GM21528 (cell line): ENCODE results near the gene MEF2C.

Source experiments
- ATAC-seq: cut with Tn5 transposase; IDR thresholded peaks from one replicate; pipeline ENCODE4 v1.9.1; 2021; ENCODE audit warnings: mild to moderate bottlenecking, moderate library complexity; ENCODE audit not compliant: unreplicated experiment, low FRiP score

MEF2C gene

DNA sequence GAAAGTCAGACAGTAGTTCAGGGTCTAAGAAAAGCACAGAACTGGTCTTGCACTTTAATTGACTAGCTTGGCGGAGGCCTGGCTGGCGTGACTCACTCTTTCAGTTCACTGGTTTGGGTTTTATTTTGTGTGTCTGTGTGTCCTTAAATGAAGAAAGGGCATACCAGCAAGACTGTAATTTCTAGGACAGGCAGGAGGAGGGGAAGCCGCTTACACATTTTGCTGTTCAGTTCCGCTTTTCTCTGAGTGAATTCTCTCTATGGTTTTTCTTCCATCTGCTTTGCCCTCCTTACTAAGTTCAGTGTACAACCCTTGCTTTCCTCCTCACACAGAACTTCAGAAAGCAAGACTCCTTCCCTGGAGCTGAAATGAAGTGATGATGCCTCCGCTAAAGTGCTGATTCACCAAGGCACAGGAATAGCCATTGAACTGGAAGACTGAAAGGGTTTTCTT, 150.8 kb downstream of the MEF2C start:
- peak; percentile 52 for ATAC-seq

DNA sequence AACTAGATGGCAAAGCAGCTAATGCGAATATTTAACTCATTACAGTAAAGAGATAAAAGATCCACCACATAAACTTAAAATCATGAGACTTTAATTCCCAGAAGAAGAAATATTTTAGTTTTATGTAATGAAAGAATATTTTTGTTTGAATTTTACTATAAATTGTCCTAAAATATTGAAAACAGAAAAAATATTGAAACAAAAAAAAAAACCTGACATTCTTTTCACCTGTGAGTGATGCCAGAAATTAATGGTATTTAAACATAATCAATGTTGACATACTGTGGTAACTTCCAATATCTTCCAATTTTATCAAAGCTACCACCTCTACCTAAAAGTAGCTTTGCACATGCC, 153.2 kb downstream of the MEF2C start:
- ATAC-seq, result no peak

DNA sequence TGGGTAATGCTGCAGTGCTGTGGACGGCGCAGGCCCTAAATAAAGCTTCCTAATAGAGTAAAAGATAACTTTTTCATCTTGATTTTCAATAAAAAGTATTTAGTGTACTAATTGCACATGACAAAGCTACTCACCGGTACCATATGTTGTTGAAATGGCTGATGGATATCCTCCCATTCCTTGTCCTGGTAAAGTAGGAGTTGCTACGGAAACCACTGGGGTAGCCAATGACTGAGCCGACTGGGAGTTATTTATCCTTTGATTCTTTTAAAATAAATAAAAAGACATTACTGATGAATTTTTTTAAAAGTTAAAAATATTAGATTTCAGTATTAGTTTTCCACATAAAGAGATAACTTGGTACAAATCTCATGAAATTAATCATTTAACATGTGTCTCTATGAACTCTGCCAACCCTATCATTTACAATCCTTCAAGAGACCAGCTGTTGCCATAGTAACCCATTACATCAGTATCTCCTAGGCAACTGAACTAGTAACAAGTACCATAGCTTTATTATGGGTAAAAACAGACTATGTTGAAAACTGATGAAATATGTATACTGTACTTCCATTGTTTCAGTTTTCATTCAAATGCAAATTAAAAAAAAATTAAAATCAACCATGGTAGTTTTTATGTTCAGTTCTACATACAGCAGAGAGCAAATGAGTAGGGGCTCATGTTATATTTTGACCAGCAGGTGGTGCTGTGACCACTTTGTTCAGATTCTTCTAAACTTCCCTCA, 153.7 kb downstream of the MEF2C start:
- ATAC-seq, result peak; percentile 35

DNA sequence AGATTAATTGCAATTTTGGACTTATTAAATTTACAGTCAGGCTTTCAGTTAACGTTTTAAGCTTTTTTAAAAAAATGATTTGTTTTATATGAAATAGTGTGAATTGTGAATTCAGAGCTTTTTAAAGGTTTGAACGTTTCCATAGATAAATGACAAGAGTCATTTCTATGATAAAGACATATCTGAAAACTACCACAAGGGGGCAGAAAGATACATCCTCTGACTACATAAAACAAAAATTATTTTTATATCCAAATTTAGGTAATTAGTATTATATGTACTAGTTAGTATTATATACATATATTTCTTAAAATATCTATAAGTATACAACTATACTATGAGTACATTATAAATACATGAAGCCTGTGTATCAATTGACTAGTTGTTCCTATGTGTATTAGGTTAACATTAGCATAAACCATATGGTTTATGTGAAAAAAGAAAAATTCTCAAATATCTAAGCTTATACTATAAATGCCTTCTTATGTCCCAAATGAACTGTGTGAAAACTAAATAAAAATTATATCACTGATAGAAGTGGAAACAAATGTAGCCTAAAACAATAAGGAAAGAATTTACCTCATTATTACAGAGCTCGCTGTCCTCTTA, 155.2 kb downstream of the MEF2C start:
- no peak for ATAC-seq

DNA sequence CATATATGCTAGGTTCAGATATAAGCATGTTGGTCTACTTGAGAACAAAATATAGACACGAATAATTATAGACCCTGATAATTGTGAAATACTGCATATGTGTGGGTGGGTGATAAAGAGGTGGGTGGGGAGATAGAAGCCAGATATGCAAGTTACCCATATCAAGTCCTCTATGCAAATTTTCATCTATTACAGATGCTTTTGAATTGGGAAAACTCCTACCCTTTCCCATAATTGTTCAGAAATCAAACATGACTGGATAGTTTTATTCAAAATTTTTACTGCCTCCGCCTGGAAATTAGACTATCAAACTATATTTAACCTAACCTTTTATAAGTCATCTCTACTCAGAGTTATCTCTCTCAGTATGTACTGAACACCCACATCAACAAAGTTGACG, 157.5 kb downstream of the MEF2C start:
- ATAC-seq, result no peak

DNA sequence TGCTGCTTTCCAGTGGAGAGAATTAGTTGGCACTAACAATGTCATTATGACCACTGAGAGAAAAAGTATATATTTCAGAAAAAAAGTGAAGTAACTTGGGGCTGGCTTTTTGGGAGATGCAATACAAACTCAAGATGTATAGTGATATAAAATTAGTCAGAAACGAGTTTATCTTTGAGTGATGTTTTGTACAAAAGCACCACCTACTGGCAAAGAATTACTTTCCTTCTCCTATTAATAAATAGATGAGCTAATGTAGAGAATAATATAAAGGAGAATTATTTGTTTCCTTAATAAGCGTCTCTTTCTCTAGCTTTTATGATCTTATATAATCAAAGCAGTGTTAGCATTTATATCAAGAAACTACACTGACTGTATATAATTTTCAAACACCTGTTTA, 158.8 kb downstream of the MEF2C start:
- ATAC-seq, result no peak

DNA sequence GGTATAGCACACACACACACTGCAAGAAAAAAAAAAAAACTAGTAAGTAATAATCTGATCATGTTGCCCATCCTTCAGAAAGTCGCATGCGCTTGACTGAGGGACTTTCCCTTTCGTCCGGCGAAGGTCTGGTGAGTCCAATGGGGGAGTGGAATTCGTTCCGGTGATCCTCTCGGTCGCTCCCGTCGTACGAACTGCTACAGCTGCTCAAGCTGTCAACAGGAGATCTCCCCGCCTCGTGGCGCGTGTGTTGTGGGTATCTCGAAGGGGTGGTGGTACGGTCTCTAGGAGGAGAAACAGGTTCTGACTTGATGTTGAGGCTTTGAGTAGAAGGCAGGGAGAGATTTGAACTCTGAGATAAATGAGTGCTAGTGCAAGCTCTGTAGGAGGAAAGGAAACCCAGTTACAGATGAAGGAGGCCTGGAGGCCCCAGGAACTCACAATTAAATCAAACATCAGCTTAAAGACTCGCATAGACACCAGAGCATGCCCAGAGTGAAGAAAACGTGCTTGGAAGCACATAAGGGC, 160.4 kb downstream of the MEF2C start:
- no peak for ATAC-seq

DNA sequence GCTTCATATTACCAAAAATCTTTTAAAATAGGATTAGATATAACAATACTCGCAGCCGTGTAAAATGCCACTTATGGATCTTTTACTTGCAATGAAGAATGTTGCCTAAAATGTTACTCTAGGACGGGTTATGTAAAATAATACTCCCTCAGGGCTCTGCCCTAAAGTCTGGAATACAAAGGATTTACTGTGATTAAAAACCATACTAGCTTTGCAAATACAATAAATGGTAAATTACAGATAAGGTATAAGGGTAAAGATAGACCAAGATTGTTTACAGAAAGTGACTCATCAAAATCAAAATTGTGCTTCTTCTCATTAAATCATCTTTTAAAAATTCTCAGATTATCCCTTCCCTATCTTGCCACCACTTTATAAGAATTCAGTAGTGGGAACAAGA, 163.6 kb downstream of the MEF2C start:
- no peak for ATAC-seq

DNA sequence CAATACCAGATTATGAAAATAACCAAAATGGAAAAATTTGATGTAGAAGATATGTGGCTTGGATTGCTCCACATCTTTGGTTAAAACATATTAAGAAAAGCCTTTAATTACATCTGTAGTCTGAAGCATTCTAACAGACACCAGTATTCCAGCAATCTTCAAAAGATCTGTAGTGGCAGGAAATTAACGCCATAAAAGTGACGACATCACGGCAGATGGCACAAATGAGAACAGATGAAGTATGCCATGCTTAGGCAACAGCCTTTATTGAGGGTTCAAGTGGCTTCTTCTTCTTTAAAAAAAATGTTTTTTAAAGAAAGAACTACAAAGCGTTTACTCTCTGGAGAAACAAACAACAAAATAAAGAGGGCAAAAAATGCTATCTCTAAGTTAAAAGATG, 164.2 kb downstream of the MEF2C start:
- no peak for ATAC-seq

DNA sequence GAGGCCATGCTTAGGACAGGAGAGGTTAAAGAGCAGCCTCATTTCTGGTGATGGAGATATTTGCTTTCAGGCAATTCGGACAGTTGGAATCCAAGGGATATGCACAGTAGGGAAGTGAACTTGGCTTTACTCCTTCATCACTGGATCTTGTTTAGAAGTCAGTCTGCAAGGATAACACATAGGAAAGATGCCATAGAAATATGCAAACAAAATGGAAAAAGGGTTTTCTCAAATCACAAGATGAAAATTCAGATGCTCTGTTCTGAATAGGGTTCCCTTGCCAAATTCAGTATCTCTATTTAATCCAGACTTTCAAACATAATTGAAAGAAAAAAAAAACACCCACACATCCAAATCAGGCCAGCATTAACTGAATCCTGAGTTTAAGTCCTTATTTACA, 166.9 kb downstream of the MEF2C start:
- ATAC-seq, result no peak

DNA sequence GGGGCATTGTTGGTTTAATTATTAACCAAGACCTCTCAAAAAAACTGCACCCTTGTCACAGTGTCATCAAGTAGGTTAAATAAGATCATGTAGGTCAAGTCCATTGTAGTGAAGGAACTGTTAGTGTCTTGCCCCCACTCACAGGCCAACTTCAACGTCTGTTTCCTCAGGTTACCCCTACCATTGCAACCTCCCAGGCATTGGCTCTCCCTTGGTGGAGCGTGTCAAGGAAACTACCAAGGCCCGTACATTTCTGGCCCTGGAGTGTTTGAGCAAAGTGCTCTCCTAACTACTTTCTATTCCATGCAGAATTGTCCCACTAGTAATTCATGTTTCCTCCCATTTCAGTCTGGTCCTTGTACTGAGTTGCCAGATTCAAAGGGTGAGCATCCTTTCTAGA, 167.5 kb downstream of the MEF2C start:
- no peak for ATAC-seq

DNA sequence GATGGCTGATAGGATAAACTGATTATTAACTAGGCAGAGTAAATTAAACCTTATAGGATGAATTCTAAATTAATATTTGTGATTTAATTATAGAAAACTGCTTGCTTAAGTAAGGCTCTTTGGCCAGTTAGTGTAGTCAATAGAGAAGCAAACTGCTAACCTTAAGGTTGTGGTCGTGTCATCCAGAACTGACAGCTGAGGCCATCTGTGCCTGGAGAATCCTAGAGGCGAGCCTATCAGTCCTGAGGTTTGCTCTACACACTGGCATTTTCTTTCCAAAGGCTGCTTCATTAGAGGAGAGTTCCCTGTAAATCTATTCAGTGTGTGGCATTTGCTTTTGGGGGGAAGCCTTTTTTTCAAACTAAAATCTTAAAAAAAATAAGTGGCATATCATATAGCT, 169.2 kb downstream of the MEF2C start:
- no peak for ATAC-seq

DNA sequence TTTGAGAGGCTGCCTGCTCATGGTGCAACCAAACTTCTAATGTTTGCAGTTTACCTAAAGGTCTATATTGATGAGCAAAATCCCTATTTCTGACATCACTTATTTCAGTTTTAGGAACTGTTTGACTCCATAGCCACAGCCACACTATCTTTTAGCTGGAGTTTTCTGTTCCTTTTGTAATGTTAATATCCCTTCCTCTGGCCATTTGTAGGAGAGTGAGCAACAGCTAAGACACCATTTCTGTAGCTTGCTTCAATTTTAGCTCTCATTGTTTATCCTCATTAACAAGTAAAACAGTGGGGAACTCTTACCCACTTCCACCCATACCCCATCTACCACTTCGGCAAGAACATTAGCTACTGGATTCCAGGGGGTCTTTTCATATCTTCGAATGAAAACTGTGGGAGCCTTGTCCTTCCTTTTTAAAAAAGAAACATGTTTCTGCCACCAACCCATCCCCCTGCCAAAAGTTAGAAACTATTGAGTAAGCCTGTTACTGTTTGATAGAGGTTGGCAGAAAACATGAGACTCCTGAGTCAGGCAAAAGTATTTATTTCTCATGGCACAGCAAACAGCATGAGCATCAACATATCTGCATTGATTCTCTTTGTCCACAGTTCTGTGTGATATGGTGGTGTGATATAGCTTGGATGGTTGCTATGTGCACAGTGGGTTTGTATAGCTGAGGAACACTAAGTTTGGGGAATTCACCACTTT, 174.1 kb downstream of the MEF2C start:
- no peak for ATAC-seq

DNA sequence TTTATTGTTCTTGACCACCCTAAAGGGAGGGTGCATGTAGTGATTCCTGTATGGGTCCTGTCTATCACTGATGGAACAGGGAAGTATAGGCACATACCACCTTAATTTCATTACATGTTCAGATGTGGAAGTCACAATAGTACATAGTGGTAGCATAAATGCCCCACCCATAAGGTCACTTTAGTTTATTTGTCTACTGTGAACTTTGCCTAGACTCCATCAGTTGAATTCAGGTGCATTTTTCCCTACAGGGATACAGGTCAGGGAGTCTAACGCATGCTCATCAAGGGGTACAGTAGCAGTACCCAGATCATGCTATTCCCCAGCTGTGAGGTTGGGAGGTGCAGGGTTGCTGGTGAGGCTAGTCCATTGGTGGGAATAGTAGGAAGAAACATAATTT, 175.0 kb downstream of the MEF2C start:
- ATAC-seq, result no peak

DNA sequence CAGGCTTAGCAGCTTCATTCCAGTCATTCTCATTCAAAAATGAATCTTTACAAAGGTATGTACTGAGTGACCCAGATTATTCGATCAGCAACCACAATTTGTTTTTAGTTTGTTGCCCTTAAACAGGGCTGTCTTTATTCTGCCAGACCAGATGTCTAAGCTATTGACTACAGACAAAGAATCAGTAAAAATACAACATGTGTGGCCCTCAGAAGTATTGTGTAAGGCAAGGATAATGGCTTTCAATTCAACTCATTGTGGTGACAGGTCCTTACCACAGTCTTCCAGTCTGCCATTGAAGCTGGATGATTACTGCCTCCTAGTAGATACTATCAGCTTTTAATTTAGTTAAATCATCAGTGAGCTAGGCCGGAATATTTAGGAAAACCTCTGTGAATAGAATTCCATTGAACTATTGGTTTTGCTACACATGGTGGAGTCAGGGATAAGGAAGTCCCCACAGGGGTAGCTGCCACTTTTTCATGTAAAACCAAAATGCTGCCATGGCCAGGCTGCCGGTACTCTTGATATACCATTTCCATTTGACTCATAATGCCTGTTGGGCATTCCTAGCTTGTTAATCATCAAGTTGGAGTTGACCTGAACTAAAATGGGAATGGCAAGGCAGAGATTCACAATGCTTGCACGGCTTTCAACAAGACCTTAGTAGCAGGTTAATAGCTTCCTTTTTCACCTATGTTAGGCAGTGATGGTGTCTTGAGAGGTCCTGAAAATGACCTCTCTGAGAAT, 175.6 kb downstream of the MEF2C start:
- no peak for ATAC-seq

DNA sequence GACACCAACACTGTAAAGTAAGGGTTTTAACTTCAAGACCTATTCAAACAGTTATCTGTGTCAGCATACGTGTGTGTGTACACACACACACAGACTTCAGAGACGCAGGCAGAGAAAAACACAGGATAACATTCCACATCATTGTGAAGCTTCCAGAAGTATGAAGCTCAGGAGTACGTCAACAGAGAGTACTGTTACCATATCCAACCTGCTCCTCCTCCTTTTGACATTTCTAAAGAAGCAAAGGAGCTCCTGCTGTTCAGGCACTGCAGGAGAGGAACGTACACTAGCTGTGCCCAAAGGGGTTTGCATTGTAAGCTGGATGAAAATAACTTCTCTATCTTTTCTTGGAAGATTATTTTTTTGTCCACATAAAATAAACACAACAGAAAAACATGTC, 180.7 kb downstream of the MEF2C start:
- ATAC-seq, result no peak

DNA sequence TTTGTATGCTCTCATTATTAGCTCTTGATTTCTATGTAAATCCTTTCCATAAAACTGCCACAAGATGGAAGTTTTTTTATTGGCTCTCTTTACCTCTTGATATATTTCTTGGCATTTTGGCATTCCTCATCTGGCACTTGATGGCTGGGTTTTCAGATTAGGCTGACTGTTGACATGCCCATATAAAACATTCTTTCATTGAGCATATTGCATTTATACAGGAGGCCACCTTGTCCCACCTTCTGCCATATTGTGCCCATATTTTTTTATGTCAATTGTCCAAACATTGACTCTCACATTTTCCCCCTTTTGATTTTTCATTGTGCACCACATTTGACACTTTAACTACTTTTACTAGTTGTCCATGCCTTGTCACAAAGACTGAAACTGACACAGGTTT, 182.9 kb downstream of the MEF2C start:
- no peak for ATAC-seq

DNA sequence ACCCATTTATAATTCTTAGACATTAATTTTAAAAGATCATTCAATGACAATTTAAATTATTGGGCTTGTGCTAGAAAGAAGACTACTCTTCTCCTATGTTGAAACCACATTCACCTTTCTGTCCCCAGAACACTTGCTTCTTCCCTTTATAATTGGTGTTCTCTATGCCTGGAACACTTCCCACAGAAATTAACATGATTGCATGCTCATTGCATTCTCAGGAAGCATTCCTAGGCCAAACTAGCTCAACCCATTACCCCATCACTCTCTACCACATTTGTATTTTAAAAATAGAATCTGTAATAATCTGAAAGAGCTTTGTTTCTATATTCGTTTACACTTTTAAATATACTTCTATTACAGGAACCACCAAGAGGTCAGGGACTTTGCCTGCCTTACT, 184.7 kb downstream of the MEF2C start:
- ATAC-seq, result no peak

DNA sequence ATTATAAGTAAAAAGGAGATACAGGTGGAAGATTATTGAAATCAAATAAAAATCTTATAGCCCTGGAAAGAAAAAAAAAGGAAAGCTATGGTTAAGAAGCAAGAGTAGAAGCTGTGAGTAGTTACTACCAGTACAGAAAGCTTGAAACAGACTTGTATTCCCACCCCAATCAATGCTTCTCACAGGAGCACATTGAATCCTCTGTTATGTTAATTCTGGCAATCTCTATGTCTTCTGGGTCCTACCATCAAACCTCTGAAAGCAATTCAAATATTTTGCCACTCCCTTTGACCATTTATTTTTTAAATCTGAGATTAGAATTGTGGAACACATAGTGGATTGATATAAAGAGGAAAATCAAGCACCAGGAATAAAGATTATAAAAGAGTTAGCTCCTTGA, 186.5 kb downstream of the MEF2C start:
- no peak for ATAC-seq

DNA sequence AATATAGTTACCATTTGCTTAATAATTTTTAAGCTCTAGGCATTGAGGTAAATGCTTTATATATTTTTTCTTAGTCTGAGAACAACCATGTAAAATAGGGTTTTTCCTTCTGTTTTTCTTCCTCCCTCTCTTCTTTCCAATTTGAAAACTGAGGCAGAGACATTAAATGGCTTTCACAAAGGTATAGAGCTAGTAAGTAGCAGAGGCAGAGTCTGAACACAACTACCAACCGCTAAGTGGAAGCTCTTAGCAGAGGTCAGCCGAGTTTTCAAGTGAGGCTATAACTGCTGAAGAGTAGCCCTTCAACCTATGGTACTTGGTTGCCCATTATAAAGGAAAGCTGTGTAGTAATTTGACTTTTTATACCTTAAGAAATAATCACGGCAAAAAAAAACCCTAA, 187.1 kb downstream of the MEF2C start:
- no peak for ATAC-seq

DNA sequence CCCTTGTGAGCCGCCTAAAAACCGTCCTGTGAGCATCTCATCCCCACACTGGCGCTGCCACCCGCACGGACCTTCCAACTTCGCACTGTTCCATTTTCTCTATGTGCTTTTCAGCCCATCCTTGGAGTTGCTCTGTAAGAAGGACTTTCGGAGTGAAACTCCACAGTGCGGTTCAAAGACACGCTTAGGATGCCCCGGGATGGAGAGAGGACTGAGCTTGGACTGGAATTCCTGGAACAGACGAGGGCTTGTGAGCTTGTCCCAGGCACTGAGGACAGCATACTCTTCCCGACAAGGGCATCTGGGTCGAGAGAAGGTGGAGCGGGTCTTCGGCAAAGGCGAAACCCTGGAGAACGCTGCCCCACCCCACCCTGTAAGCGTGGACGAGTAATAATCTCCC, 187.8 kb downstream of the MEF2C start:
- no peak for ATAC-seq
